AG09319 (cell line): Measurements from ENCODE around the gene LHX6.

ENCODE experiments used
- DNase-seq: peaks from one replicate; pipeline ENCODE4 v3.0.0-alpha.2; 2010; ENCODE audit warnings: low read depth; ENCODE audit errors: extremely low read depth
- TF ChIP-seq, protein P1 (sequence below): IDR thresholded peaks from 2 replicates; pipeline ENCODE4 v1.5.1; 2011; ENCODE audit warnings: low read depth, mild to moderate bottlenecking, inconsistent platforms, low read length, moderate library complexity

The LHX6 gene

DNA sequence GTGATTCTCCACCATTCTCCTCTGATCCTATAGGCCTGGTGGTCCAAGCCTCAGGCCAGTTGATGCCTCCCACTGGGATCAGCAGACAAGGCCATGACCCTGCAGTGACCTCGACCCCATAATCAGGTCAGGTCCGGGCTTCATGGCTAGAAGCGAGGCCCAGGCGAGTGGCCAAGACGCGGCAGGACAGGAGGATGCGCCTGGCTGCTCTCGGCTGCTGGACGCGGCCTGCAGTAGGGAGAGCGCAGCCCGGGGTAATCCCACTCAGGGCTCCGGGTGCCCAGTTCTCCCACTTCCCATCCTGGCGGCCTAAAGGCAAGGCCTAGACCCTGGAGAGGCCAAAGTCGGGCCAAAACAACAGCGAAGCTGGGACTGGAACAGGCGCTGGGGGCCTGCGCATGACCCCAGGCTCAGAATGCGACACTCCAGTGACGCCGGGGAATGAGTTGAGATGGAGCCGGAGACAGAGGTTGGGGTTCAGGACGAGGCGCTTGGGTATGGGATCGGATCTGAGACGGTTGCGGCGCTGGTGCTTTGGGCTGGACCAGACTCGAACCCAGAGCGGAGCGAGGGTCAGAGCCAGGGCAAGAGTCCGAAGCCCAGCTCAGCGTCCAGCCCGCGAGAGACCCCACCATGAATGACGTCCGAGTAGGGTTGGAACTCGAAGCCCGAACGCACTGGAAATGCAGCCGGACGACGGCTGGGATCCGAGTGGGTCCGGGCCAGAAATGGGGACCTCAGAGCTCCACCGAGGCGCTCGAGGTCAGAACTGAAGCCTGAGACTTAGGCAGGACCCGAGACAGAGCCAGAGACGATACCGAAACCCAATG lies 3.2 kb downstream of the LHX6 start:
- no peak for DNase-seq
- TF ChIP-seq, protein P1, sequence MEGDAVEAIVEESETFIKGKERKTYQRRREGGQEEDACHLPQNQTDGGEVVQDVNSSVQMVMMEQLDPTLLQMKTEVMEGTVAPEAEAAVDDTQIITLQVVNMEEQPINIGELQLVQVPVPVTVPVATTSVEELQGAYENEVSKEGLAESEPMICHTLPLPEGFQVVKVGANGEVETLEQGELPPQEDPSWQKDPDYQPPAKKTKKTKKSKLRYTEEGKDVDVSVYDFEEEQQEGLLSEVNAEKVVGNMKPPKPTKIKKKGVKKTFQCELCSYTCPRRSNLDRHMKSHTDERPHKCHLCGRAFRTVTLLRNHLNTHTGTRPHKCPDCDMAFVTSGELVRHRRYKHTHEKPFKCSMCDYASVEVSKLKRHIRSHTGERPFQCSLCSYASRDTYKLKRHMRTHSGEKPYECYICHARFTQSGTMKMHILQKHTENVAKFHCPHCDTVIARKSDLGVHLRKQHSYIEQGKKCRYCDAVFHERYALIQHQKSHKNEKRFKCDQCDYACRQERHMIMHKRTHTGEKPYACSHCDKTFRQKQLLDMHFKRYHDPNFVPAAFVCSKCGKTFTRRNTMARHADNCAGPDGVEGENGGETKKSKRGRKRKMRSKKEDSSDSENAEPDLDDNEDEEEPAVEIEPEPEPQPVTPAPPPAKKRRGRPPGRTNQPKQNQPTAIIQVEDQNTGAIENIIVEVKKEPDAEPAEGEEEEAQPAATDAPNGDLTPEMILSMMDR = no peak

DNA sequence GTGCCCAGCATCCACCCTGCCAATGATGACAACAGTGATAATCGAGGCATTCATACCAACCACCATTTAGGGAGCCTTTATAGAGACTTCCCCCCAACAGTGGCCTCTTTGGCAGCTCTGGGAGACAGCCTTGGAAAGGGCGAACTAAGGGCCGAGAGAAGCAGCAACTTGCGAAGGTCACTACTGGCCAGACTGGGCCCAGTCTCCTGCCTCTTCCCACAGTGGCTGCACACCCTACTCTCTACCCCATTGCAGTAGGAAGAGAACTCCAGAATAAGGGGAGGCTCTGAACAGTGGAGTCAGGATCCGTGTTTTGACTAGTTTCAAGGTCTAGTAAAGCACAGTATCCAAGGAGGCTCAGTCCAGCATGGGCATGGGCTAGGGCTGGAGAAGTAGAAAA lies 5.3 kb downstream of the LHX6 start:
- TF ChIP-seq, protein P1 = no peak
- no peak for DNase-seq

DNA sequence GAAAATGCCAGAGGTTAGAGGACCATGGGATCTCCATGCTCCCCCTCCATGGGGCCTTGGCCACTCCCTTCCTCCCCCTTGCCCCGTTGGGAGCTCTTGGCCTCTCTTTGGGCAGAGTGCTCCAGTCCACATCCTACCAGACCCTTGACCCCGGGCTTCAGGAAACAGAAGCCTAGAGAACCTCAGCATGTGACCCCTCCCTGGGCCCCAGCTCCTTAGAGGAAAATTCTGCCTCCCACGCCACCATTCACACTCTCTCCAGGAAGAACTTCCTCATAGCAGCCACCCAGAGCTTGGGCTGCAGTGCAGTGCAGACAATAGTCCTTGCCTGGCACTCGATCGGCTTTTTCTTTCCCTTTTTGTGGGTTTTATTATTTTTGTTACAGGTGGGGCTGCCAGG lies 6.0 kb downstream of the LHX6 start:
- TF ChIP-seq, protein P1 = no peak
- no peak for DNase-seq

DNA sequence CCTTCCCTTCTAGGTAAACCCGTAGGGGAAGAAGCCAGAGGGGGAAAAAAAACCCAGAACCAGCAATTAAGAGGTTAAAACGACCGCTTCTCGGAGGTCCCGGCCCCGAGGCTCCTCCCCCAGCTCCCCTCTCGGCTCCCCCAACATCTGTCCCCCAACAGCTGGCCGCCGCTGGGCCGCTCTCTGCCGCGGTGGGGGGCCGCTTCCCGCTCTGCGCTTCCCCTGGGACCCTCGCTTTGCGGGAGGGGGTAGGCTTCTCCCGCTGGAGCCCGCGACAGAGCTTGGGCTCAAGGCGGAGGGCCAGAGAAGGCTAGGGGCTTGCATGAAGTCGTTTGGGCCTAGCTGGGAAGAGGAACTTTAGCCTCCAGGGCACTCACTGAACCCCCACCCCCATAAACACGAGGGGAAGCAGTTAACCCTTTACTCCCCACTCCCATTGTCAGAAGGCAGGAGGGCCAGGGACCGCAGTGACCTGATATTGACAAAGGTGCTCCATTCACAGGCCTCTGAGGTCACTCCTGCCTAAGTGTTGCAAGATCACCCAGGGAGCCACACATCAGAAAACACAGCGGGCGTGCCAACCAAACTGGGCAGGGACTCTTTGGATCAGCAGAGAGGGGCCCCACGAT lies 7.5 kb downstream of the LHX6 start:
- no peak for DNase-seq
- TF ChIP-seq, protein P1 = no peak

DNA sequence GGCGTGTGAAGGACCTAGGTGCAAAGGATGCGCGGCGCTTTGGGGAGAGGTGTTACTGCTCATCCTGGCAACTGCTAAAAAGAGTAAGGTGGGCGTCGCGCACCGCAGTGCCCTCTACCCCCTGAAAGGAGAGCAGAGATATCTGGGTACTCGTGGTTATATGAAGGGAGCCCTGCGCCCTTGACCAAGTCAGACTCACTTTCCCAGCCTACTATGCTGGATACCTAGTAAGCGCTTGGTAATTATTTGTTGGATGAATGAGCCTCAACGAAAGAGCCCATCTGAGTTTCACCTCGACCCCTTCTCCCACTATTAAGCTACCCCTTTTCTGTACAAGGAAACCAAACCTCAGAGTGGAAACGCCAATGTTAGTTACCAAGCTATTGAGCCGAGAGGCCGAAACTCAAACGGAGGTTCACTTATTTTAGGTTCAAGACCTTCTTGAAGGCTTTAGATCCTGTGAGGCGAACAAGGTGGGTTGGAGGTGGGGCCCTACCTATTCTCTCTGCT lies 8.0 kb downstream of the LHX6 start:
- no peak for DNase-seq
- TF ChIP-seq, protein P1 = no peak

DNA sequence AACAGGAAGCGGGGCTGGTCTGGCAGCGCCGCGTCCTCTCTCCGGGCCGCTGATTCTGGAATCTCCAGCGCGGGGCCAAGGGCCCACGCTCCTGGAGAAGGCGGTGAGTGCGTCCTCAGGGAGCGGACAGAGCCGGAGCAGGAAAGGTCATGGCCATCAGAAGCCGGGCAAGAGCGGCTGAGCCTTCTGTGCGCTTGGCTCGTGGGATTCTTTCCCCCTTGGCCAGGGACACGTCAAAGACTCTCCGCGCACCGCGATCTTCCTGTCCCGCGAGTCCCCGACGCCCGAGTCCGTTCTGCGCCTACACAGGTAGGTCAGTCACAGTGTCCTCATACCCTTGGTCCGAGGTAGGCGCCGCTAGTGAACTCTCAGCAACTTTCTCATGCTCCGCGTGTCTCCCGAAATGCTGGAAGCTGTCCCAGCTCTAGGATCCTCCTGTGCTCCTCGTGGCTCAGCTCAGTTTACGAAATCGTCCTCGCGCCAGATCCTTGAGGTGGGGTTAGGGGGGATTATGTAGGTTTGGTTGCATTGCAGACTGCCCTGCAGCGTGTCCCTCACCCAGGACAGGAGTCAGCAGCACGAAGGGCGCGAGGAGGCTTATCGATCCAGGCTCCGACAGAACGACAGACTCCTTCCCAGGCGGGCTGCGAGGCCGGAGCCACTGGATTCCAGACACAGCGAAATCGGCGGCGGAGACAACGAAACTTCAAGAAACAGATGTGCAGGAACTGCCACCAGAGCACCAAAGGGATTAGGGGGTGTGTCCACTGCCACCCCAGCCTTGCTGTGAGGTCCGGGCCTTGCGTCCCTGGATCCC lies 8.7 kb downstream of the LHX6 start:
- no peak for DNase-seq
- TF ChIP-seq, protein P1 = no peak
